Measurements from ENCODE around the gene SEC61A2. TPM values are rescaled to one million over a fixed set of nuclear protein-coding genes. Genes with fewer than 3 reads are reported as not detected.

SEC61A2 gene
- total and polyA plus RNA-seq, 2 experiments from 2014 or later, result 8.7 to 17.6 TPM

- peaks cover 95% of the 10 kb centered on the region for H3K79me2 ChIP-seq (replicated peaks; ENCODE audit: insufficient read depth)
- no peak overlapping the region for H3K27ac ChIP-seq (ENCODE audit: low read depth)
- H3K4me2 ChIP-seq, result peak overlapping the region; percentile 84; the same call in 1 of the 2 replicates
- no peak for TF ChIP-seq ZNF462 (CRISPR knock-in tag; IDR thresholded peaks at IDR 0.05)
- TF ChIP-seq ETS1 (IDR thresholded peaks at IDR 0.05), result no peak
- no peak for TF ChIP-seq REST (IDR thresholded peaks at IDR 0.05; ENCODE audit: unreplicated experiment)
- TF ChIP-seq JUNB (IDR thresholded peaks at IDR 0.05; ENCODE audit: unreplicated experiment), result no peak
- TF ChIP-seq CREB1 (CRISPR knock-in tag; IDR thresholded peaks at IDR 0.05; ENCODE audit: low read depth), result no peak
- TF ChIP-seq, protein P1, sequence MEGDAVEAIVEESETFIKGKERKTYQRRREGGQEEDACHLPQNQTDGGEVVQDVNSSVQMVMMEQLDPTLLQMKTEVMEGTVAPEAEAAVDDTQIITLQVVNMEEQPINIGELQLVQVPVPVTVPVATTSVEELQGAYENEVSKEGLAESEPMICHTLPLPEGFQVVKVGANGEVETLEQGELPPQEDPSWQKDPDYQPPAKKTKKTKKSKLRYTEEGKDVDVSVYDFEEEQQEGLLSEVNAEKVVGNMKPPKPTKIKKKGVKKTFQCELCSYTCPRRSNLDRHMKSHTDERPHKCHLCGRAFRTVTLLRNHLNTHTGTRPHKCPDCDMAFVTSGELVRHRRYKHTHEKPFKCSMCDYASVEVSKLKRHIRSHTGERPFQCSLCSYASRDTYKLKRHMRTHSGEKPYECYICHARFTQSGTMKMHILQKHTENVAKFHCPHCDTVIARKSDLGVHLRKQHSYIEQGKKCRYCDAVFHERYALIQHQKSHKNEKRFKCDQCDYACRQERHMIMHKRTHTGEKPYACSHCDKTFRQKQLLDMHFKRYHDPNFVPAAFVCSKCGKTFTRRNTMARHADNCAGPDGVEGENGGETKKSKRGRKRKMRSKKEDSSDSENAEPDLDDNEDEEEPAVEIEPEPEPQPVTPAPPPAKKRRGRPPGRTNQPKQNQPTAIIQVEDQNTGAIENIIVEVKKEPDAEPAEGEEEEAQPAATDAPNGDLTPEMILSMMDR (conservative IDR thresholded peaks at IDR 0.05; ENCODE audit: low read depth in 2 of 2), result no peak
- TF ChIP-seq STAT1 (IDR thresholded peaks at IDR 0.05; ENCODE audit: unreplicated experiment), result no peak
- TF ChIP-seq ZNF114 (CRISPR knock-in tag; IDR thresholded peaks at IDR 0.05), result no peak
- TF ChIP-seq ZNF331 (CRISPR knock-in tag; IDR thresholded peaks at IDR 0.05; ENCODE audit: low read depth), result no peak
- TF ChIP-seq EZH2phosphoT487 (IDR thresholded peaks at IDR 0.05; ENCODE audit: unreplicated experiment), result no peak
- TF ChIP-seq EZH2 (IDR thresholded peaks at IDR 0.05; ENCODE audit: low read depth, unreplicated experiment), result no peak
- no peak for TF ChIP-seq POLR2AphosphoS5 (IDR thresholded peaks at IDR 0.05; ENCODE audit: low read depth)
- no peak for TF ChIP-seq NANOG (IDR thresholded peaks at IDR 0.05; ENCODE audit: borderline replicate concordance)
- H3K27me3 Mint-ChIP-seq (ENCODE audit: insufficient read depth, low read depth, poor library complexity), result peaks cover 12% of the 10 kb centered on the region
- H3K27ac Mint-ChIP-seq, result no peak overlapping the region
- H3K27me3 ChIP-seq (ENCODE audit: insufficient read depth), result no peaks in the 10 kb centered on the region
- H2AFZ ChIP-seq, result no peak overlapping the region
- H3K9me2 ChIP-seq (ENCODE audit: insufficient read depth), result no peaks in the 10 kb centered on the region
- H3K4me3 ChIP-seq, result no peak overlapping the region
- peaks cover 32% of the 10 kb centered on the region for H4K20me1 ChIP-seq (replicated peaks; ENCODE audit: insufficient read depth)
- no peaks in the 10 kb centered on the region; the same call in 1 of the 2 replicates for H3F3A ChIP-seq (replicated peaks; ENCODE audit: low read depth)
- H3K36me3 Mint-ChIP-seq (ENCODE audit: low read depth), result peaks cover 14% of the 10 kb centered on the region
- DNase-seq (ENCODE audit: low spot score) (no peak), ATAC-seq (no peak)
- peaks cover 12% of the 10 kb centered on the region for H3K4me1 ChIP-seq (ENCODE audit: insufficient read depth)
- H3K9me3 Mint-ChIP-seq, result no peaks in the 10 kb centered on the region; the same call in 2 of the 3 replicates
- peaks cover 19% of the 10 kb centered on the region for H3K4me1 Mint-ChIP-seq
- H3K4me3 Mint-ChIP-seq, result no peak overlapping the region; the same call in 2 of the 3 replicates
- H3K36me3 ChIP-seq (ENCODE audit: insufficient read depth), result no peaks in the 10 kb centered on the region
Observed at GRCh38 chr10:12193193-12193592, 63.7 kb downstream of the SEC61A2 start.

Measured in GM23338 (cell line).